Measurements from ENCODE around the gene RAMAC. TPM values are rescaled to one million over a fixed set of nuclear protein-coding genes. Genes with fewer than 3 reads are reported as not detected.

RAMAC gene
- total and polyA plus RNA-seq, 7 donors: 17.0 to 43.3 (median 21.8) TPM

- TF ChIP-seq, protein P1, sequence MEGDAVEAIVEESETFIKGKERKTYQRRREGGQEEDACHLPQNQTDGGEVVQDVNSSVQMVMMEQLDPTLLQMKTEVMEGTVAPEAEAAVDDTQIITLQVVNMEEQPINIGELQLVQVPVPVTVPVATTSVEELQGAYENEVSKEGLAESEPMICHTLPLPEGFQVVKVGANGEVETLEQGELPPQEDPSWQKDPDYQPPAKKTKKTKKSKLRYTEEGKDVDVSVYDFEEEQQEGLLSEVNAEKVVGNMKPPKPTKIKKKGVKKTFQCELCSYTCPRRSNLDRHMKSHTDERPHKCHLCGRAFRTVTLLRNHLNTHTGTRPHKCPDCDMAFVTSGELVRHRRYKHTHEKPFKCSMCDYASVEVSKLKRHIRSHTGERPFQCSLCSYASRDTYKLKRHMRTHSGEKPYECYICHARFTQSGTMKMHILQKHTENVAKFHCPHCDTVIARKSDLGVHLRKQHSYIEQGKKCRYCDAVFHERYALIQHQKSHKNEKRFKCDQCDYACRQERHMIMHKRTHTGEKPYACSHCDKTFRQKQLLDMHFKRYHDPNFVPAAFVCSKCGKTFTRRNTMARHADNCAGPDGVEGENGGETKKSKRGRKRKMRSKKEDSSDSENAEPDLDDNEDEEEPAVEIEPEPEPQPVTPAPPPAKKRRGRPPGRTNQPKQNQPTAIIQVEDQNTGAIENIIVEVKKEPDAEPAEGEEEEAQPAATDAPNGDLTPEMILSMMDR (IDR thresholded peaks at IDR 0.05): no peak
- intact Hi-C loops (cut with DNase I): no loop called here
- peak within 1 kb of the TSS; percentile 80 for H3K4me3 ChIP-seq
- no peaks in the 10 kb centered on the region for H3K27me3 ChIP-seq (ENCODE audit: insufficient read depth in 3 of 3, low read length in 2 of 3)
- DNase-seq (peak; percentile 35 to 66), ATAC-seq (peak; percentile 67 to 75 (median 70))
- H3K4me1 ChIP-seq: peaks cover 27% of the 10 kb centered on the region
- no peaks in the 10 kb centered on the region for H3K36me3 ChIP-seq (ENCODE audit: insufficient read depth in 1 of 2, low read depth in 1 of 2)
- 0 to 2% (median 0%) methylated on average over 38 to 119 of the region's 119 CpGs for whole genome bisulfite sequencing, 3 donors
- peak within 1 kb of the TSS; percentile 97 for H3K27ac ChIP-seq
- H3K9me3 ChIP-seq: no peaks in the 10 kb centered on the region
Observed at GRCh38 chr15:82952158-82953081, 33.6 kb upstream of the RAMAC start, which contains the start of gene HOMER2. TSS of gene HOMER2 (minus strand) at chr15:82952720. CDS start at chr15:82952535, 185 bp downstream.

DNA sequence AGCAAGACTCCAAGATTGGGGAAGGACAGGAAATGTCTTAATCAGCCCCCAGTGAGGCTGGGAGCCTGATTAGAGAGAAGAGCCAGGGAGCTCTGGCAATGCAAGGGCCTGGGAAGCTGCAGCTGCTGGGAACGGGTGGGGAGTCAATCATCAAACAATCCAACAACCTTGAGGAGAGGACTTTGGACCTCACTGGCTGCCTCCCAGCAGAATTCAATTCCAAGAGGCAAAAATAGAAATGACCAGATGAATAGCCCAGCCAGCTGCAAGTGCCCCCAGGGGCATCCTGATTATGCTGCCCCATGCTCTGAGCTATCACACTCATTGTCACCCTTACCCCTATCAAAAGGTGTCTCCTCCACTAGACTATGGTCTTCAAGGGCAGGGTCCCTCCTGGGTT lies 27.4 kb upstream of the RAMAC start:
- Histone ChIP-seq H3K27ac (peak overlapping the region; percentile 71), H3K9me3 (no peaks in the 10 kb centered on the region), H3K36me3 (ENCODE audit: insufficient read depth in 1 of 2, low read depth in 1 of 2) (no peaks in the 10 kb centered on the region), H3K4me1 (peaks cover 24% of the 10 kb centered on the region), H3K27me3 (ENCODE audit: insufficient read depth in 3 of 3, low read length in 2 of 3) (no peaks in the 10 kb centered on the region), H3K4me3 (no peak overlapping the region)
- DNase-seq (peak in 1 of 2 donors; percentile 58), ATAC-seq (peak; percentile 78 to 85 (median 82))
- WGBS, 3 donors: 11 to 62% (median 23%) methylated on average over 1 of the region's 1 CpG
- TF ChIP-seq, protein P1 (IDR thresholded peaks at IDR 0.05): no peak
- intact Hi-C loops (cut with DNase I): no loop called here

DNA sequence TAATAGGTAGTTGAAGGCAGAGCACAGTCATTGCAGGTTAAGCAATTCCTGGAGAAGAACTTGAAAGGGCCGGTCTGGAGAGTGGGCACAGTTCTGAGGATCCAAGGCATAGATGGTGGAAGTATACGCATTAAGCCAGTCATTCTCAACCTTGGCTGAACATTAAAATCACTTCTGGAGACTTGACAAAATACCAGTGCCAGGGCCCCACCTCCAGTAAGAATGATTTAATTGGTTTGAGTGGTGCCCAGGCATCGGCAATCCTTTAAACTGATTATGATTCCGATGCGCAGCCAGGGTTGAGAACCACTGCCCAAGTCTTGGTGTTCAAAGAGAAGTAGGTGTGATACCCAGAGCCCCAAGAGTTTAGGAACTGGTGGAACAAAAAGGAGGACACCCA lies 26.6 kb upstream of the RAMAC start:
- peaks cover 24% of the 10 kb centered on the region for H3K4me1 ChIP-seq
- peak in 1 of 4 donors; percentile 4 for ATAC-seq
- 62 to 78% (median 77%) methylated on average over 5 of the region's 5 CpGs for WGBS, 3 donors
- no peak overlapping the region for H3K4me3 ChIP-seq
- intact Hi-C loops (cut with DNase I): no loop called here
- no peaks in the 10 kb centered on the region for H3K36me3 ChIP-seq (ENCODE audit: insufficient read depth in 1 of 2, low read depth in 1 of 2)
- TF ChIP-seq, protein P1 (IDR thresholded peaks at IDR 0.05): no peak
- peak overlapping the region; percentile 71 for H3K27ac ChIP-seq
- no peaks in the 10 kb centered on the region for H3K27me3 ChIP-seq (ENCODE audit: insufficient read depth in 3 of 3, low read length in 2 of 3)
- H3K9me3 ChIP-seq: no peaks in the 10 kb centered on the region
- no peak for DNase-seq

DNA sequence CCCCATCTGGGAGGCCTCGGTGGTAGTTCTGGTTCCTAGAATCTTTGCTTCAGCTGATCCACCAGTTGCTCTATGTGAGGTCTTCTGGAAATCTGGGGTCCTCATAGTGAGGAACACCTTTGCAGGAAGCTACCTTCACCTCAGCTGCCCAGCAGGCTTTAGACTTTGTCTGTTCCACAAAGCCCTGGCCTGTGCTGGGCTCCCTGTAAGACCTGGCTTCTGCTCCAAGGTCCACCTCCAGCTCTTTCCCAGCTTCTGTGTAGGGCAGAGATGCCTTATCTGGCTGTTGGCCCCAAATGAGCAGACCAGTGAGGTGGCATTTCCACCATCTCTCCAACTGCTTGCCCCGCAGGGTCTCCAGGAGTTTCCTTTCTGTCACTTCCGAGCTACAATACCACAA lies 25.2 kb upstream of the RAMAC start:
- WGBS, 3 donors: 89 to 91% (median 90%) methylated on average over 3 of the region's 3 CpGs
- no peaks in the 10 kb centered on the region for H3K27me3 ChIP-seq (ENCODE audit: insufficient read depth in 3 of 3, low read length in 2 of 3)
- no peak overlapping the region for H3K4me3 ChIP-seq
- intact Hi-C loops (cut with DNase I): no loop called here
- TF ChIP-seq, protein P1 (IDR thresholded peaks at IDR 0.05): no peak
- DNase-seq (no peak), ATAC-seq (no peak)
- peaks cover 24% of the 10 kb centered on the region for H3K4me1 ChIP-seq
- H3K27ac ChIP-seq: no peak overlapping the region
- no peaks in the 10 kb centered on the region for H3K36me3 ChIP-seq (ENCODE audit: insufficient read depth in 1 of 2, low read depth in 1 of 2)
- no peaks in the 10 kb centered on the region for H3K9me3 ChIP-seq

Measured in psoas muscle (tissue), 8 donors.